ENCODE measurements around the gene AXDND1. TPM values are rescaled to one million over a fixed set of nuclear protein-coding genes. Genes with fewer than 3 reads are reported as not detected.
"Not testable (repeated sequence)": the region's sequence is repeated elsewhere in the genome, so short reads cannot be mapped to it uniquely, and the experiment has no call there.

The AXDND1 gene
- total RNA-seq, 2 donors from 2014 or later, result not detected

DNA sequence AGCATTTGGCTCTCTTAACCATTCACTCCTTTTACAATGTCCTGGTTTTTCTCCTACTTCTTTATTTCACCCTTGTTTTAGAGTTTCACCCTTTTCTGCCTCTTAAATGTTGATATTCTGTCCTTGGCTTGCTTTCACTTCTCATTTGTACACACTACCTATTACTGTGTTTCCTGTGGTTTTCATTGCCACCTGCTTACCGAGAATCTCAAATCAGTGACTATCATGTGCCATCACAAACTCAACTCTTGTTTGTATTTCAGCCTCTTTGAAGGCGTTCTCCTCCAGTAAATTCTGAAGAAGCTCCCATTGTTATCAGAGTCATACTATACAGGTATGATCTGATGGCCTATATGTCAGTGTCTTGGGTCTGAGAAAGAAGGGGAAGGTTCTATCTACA lies 144.3 kb downstream of the AXDND1 start:
- no peak overlapping the region for H3K4me3 ChIP-seq
- TF ChIP-seq, protein P1, sequence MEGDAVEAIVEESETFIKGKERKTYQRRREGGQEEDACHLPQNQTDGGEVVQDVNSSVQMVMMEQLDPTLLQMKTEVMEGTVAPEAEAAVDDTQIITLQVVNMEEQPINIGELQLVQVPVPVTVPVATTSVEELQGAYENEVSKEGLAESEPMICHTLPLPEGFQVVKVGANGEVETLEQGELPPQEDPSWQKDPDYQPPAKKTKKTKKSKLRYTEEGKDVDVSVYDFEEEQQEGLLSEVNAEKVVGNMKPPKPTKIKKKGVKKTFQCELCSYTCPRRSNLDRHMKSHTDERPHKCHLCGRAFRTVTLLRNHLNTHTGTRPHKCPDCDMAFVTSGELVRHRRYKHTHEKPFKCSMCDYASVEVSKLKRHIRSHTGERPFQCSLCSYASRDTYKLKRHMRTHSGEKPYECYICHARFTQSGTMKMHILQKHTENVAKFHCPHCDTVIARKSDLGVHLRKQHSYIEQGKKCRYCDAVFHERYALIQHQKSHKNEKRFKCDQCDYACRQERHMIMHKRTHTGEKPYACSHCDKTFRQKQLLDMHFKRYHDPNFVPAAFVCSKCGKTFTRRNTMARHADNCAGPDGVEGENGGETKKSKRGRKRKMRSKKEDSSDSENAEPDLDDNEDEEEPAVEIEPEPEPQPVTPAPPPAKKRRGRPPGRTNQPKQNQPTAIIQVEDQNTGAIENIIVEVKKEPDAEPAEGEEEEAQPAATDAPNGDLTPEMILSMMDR (IDR thresholded peaks at IDR 0.05), result no peak
- DNase-seq (ENCODE audit: low spot score), result no peak
- no peak overlapping the region for H3K27ac ChIP-seq
- no peaks in the 10 kb centered on the region for H3K36me3 ChIP-seq
- H3K27me3 ChIP-seq, result peaks cover 0 to 4% of the 10 kb centered on the region in 2 donors
- H3K9me3 ChIP-seq, result peaks cover 0 to 3% of the 10 kb centered on the region in 2 donors
- no peaks in the 10 kb centered on the region for H3K4me1 ChIP-seq

DNA sequence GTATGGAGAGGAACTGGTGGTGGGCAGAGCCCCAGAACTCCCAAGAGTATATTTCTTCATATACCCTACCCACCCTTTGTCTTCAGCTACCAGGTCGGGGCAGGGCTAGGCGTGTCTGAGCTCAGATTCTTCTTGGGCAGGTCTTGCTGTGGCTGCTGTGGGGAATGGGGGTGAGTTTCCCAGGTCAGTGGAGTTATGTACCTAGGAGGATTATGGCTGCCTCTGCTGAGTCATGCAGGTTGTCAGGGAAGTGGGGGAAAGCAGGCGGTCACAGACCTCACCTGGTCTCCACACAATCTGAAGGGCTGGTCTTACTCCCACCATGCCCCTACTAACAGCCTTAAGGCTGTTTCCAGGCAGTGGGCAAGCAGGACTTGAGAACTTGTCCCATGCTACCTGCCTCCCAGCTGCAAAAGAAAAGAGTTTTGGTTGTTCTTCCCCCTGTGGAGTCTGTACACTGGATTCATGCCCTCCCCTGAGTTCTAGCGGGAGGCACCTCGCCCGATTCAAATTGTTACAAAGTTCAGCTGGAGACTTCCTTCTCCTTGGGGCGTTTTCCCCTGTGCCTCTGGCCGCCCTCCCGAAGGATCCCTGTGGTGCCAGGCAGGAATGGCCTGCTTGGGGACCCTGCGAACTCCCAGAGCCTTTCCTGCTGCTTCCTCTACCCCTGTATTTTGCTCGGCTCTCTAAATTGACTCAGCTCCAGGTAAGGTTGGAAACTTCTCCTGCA lies 151.4 kb downstream of the AXDND1 start:
- TF ChIP-seq, protein P1 (IDR thresholded peaks at IDR 0.05), result no peak
- H3K9me3 ChIP-seq, result peaks cover 0 to 3% of the 10 kb centered on the region in 2 donors

GRCh38 chr1:179518544-179518943 lies 152.8 kb downstream of the AXDND1 start:
- H3K27ac ChIP-seq; H3K36me3 ChIP-seq; H3K4me3 ChIP-seq; H3K4me1 ChIP-seq; H3K9me3 ChIP-seq; DNase-seq (ENCODE audit: low spot score); H3K27me3 ChIP-seq: not testable (repeated sequence)

More for the DNA sequence above, 151.4 kb downstream of the AXDND1 start:
- Histone ChIP-seq H3K36me3 (no peaks in the 10 kb centered on the region), H3K4me3 (no peak overlapping the region), H3K27ac (no peak overlapping the region), H3K27me3 (no peaks in the 10 kb centered on the region), H3K4me1 (no peaks in the 10 kb centered on the region)
- no peak for DNase-seq (ENCODE audit: low spot score)

- H3K9me3 ChIP-seq, result no peaks in the 10 kb centered on the region
- H3K27ac ChIP-seq, result no peak overlapping the region
- no peaks in the 10 kb centered on the region for H3K4me1 ChIP-seq
- H3K36me3 ChIP-seq, result no peaks in the 10 kb centered on the region
- no peak overlapping the region for H3K4me3 ChIP-seq
- TF ChIP-seq, protein P1 (IDR thresholded peaks at IDR 0.05), result no peak
- no peak for DNase-seq (ENCODE audit: low spot score)
- no peaks in the 10 kb centered on the region for H3K27me3 ChIP-seq
These were observed 163.9 kb downstream of the AXDND1 start for GRCh38 chr1:179529482-179530195.

DNA sequence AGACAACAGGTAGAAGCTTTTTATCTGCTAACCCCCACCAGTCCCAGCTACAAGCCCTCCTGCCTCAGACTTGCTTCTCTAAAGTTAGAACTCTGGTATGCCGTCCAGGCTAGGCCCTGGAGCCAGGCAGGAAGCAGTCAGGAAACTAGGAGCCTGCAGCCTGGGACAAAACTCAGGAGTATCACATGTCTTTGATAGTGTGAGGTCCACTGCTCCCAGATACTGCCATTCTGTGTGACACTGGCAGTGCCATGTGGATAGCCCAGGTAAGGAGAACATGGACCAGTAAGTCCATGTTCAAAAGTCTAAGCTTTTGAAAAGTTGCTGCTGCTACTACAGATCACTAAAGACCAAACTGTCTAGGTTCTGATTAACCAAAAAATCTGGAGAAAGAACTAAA lies 164.6 kb downstream of the AXDND1 start:
- Histone ChIP-seq H3K9me3 (no peaks in the 10 kb centered on the region), H3K36me3 (no peaks in the 10 kb centered on the region), H3K27ac (no peak overlapping the region), H3K27me3 (no peaks in the 10 kb centered on the region), H3K4me3 (no peak overlapping the region), H3K4me1 (no peaks in the 10 kb centered on the region)
- DNase-seq (ENCODE audit: low spot score), result no peak
- TF ChIP-seq, protein P1 (IDR thresholded peaks at IDR 0.05), result no peak

DNA sequence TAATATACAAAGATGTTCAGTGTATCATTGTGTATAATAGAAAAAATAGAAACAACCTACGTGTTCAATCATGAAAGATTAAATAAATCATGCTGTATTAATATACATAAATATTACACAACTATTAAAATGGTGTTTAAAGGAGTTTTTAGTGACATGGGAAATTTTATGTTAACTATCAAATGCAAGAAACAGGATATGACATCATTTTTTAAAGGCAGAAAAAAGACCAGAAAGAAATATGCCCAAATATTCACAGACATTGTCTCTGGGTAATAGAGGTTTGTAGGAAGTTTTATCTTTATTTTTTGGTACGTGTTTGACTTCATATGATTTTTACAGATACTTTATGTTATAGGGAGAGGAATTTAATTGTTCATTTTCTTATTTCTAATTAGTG lies 176.0 kb downstream of the AXDND1 start:
- TF ChIP-seq, protein P1 (IDR thresholded peaks at IDR 0.05), result no peak
- no peak overlapping the region for H3K27ac ChIP-seq
- no peaks in the 10 kb centered on the region for H3K36me3 ChIP-seq
- H3K9me3 ChIP-seq, result no peaks in the 10 kb centered on the region
- no peak for DNase-seq (ENCODE audit: low spot score)
- H3K4me3 ChIP-seq, result no peak overlapping the region
- no peaks in the 10 kb centered on the region for H3K27me3 ChIP-seq
- H3K4me1 ChIP-seq, result no peaks in the 10 kb centered on the region

Measured in right atrium auricular region (tissue), 2 donors.